SK-N-SH (cell line): Measurements from ENCODE around the gene TAB3. TPM values are rescaled to one million over a fixed set of nuclear protein-coding genes. Genes with fewer than 3 reads are reported as not detected.

Source experiments
- CTCF ChIA-PET: fragments of 300-600, 350-600 bp; formaldehyde crosslinking; extraction: SDS; loops from one replicate; lab custom pipeline; 2021; lab: Yijun Ruan, JAX
- POLR2A ChIA-PET: fragments of 350-600 bp; sonication (Branson Sonifier 250); formaldehyde crosslinking; extraction: SDS; loops from one replicate; lab custom pipeline; 2020; ENCODE audit warnings: antibody characterized with exemption, inconsistent platforms; lab: Yijun Ruan, JAX
- DNase-seq: peaks from one replicate; pipeline ENCODE4 v3.0.0; 2012
- H2AFZ ChIP-seq: fragments of 200-600 bp; sonication (generic); 2 replicates; pipeline ENCODE4 v1.8.1; 2016; ENCODE audit warnings: antibody characterized with exemption, mild to moderate bottlenecking, low read depth
- H3F3A ChIP-seq: fragments of 200-600 bp; sonication (generic); replicated peaks from 2 replicates; pipeline ENCODE3; 2016; ENCODE audit warnings: antibody characterized with exemption, mild to moderate bottlenecking; ENCODE audit not compliant: insufficient read depth
- H3K27ac ChIP-seq, 2 experiments: fragments of 200-500 bp in 1 of 2; fragments of 200-600 bp in 1 of 2; sonication (Bioruptor generic) in 1 of 2; sonication (generic), shearing (Covaris generic) in 1 of 2; 2 replicates each; pipeline versions ENCODE4 v1.5.1 to v1.6.1; 2014 to 2016; ENCODE audit warnings: low read depth in 2 of 2, inconsistent platforms in 1 of 2, low read length in 1 of 2, mild to moderate bottlenecking in 1 of 2, mixed read lengths in 1 of 2
- H3K27me3 ChIP-seq: fragments of 200-600 bp; sonication (generic), shearing (Covaris generic); 2 replicates; pipeline ENCODE4 v1.6.1; 2016; ENCODE audit warnings: mixed run types; ENCODE audit not compliant: insufficient read depth
- H3K36me3 ChIP-seq, 2 experiments: fragments of 200-500 bp in 1 of 2; fragments of 200-600 bp in 1 of 2; sonication (Bioruptor generic) in 1 of 2; sonication (generic) in 1 of 2; replicated peaks in 1 of 2; 2 replicates each; pipeline versions ENCODE3 to v1.5.1; 2014 to 2016; ENCODE audit warnings: low read length in 1 of 2, mild to moderate bottlenecking in 1 of 2; ENCODE audit not compliant: insufficient read depth in 2 of 2, control insufficient read depth in 1 of 2
- H3K4me1 ChIP-seq, 2 experiments: fragments of 200-500 bp in 1 of 2; fragments of 200-600 bp in 1 of 2; sonication (Bioruptor generic) in 1 of 2; sonication (generic), shearing (Covaris generic) in 1 of 2; 2 replicates each; pipeline versions ENCODE4 v1.5.1 to v1.6.1; 2014 to 2016; ENCODE audit warnings: low read depth in 1 of 2, low read length in 1 of 2, mixed run types in 1 of 2; ENCODE audit not compliant: insufficient read depth in 2 of 2, control insufficient read depth in 1 of 2
- H3K4me2 ChIP-seq: fragments of 200-600 bp; sonication (generic), shearing (Covaris generic); 2 replicates; pipeline ENCODE4 v1.6.1; 2017; ENCODE audit warnings: mixed run types
- H3K4me3 ChIP-seq, 2 experiments: fragments of 200-500 bp in 1 of 2; fragments of 200-600 bp in 1 of 2; sonication (Bioruptor generic) in 1 of 2; sonication (generic), shearing (Covaris generic) in 1 of 2; 2 replicates each; pipeline versions ENCODE4 v1.5.1 to v1.8.1; 2014 to 2016; ENCODE audit warnings: low read depth in 2 of 2, inconsistent platforms in 1 of 2, low read length in 1 of 2, mild to moderate bottlenecking in 1 of 2, mixed read lengths in 1 of 2, moderate library complexity in 1 of 2
- H3K79me2 ChIP-seq: fragments of 200-600 bp; sonication (generic); 2 replicates; pipeline ENCODE4 v1.8.1; 2017; ENCODE audit warnings: mild to moderate bottlenecking; ENCODE audit not compliant: insufficient read depth
- H3K9ac ChIP-seq: fragments of 200-600 bp; sonication (generic); 2 replicates; pipeline ENCODE4 v1.6.1; 2017; ENCODE audit warnings: mixed run types
- H3K9me2 ChIP-seq: fragments of 200-600 bp; sonication (generic); 2 replicates; pipeline ENCODE4 v1.6.1; 2017; ENCODE audit warnings: mixed run types
- H3K9me3 ChIP-seq: fragments of 200-600 bp; sonication (generic); 2 replicates; pipeline ENCODE4 v1.6.1; 2017; ENCODE audit warnings: mixed run types, mild to moderate bottlenecking, moderate library complexity
- H4K20me1 ChIP-seq: fragments of 200-600 bp; sonication (generic); 2 replicates; pipeline ENCODE4 v1.6.1; 2017; ENCODE audit warnings: mild to moderate bottlenecking, mixed run types; ENCODE audit not compliant: insufficient read depth
- CTCF ChIP-seq: fragments of 200-600 bp; sonication (generic); IDR thresholded peaks from 2 replicates; pipeline ENCODE4 v1.6.1; 2017; ENCODE audit warnings: antibody characterized with exemption, mild to moderate bottlenecking, moderate library complexity
- ELF1 ChIP-seq: IDR thresholded peaks from 2 replicates; pipeline ENCODE4 v1.4.0; 2012
- EP300 ChIP-seq, 2 experiments: IDR thresholded peaks; 2 replicates each; pipeline versions ENCODE4 v1.4.0 to v1.6.1; 2012; ENCODE audit warnings: borderline replicate concordance in 1 of 2, low read depth in 1 of 2, low read length in 1 of 2
- EZH2phosphoT487 ChIP-seq: fragments of 200-600 bp; sonication (generic); IDR thresholded peaks from 2 replicates; pipeline ENCODE4 v1.6.1; 2017; ENCODE audit warnings: low read depth, mixed run types, mild to moderate bottlenecking, antibody characterized with exemption, moderate library complexity, borderline replicate concordance
- FOSL2 ChIP-seq: IDR thresholded peaks from 2 replicates; pipeline ENCODE4 v1.4.0; 2012; ENCODE audit warnings: low read depth, mild to moderate bottlenecking, moderate library complexity, borderline replicate concordance
- FOXJ3 ChIP-seq: sonication (generic); formaldehyde crosslinking; IDR thresholded peaks from 2 replicates; pipeline ENCODE4 v1.5.1; 2020; ENCODE audit warnings: mild to moderate bottlenecking, missing genetic modification reagents
- FOXM1 ChIP-seq: IDR thresholded peaks from 2 replicates; pipeline ENCODE4 v1.4.0; 2012; ENCODE audit warnings: low read depth, mild to moderate bottlenecking
- GATA2 ChIP-seq: sonication (generic); formaldehyde crosslinking; IDR thresholded peaks from 2 replicates; pipeline ENCODE4 v1.5.0; 2020; ENCODE audit warnings: mild to moderate bottlenecking, missing genetic modification reagents
- JUND ChIP-seq: IDR thresholded peaks from 2 replicates; pipeline ENCODE4 v1.4.0; 2012
- MEF2A ChIP-seq: IDR thresholded peaks from 2 replicates; pipeline ENCODE4 v1.4.0; 2012; ENCODE audit warnings: low read depth, borderline replicate concordance
- MXI1 ChIP-seq: IDR thresholded peaks from 2 replicates; pipeline ENCODE4 v1.6.1; 2012; ENCODE audit warnings: mild to moderate bottlenecking, low read depth, low read length, improper control_type of control experiment
- NFIC ChIP-seq: IDR thresholded peaks from 2 replicates; pipeline ENCODE4 v1.4.0; 2012; ENCODE audit warnings: borderline replicate concordance
- POLR2AphosphoS5 ChIP-seq: IDR thresholded peaks from 2 replicates; pipeline ENCODE4 v1.6.1; 2012; ENCODE audit warnings: low read depth, low read length
- RCOR1 ChIP-seq: fragments of 150-350 bp; IDR thresholded peaks from 2 replicates; pipeline ENCODE4 v1.6.1; 2017; ENCODE audit warnings: antibody characterized with exemption, low read length
- RFX5 ChIP-seq: IDR thresholded peaks from 2 replicates; pipeline ENCODE4 v1.6.1; 2012; ENCODE audit warnings: mild to moderate bottlenecking, improper control_type of control experiment, low read length
- RXRA ChIP-seq: IDR thresholded peaks from 2 replicates; pipeline ENCODE4 v1.4.0; 2012; ENCODE audit warnings: low read depth, mild to moderate bottlenecking, borderline replicate concordance
- SIN3A ChIP-seq: IDR thresholded peaks from 2 replicates; pipeline ENCODE4 v1.6.1; 2012; ENCODE audit warnings: low read depth, mild to moderate bottlenecking, low read length, moderate library complexity, borderline replicate concordance
- TAF1 ChIP-seq: IDR thresholded peaks from 2 replicates; pipeline ENCODE4 v1.6.1; 2012; ENCODE audit warnings: low read depth, mild to moderate bottlenecking, low read length, moderate library complexity, borderline replicate concordance
- TCF12 ChIP-seq: IDR thresholded peaks from 2 replicates; pipeline ENCODE4 v1.4.0; 2012
- TEAD4 ChIP-seq: IDR thresholded peaks from 2 replicates; pipeline ENCODE4 v1.4.0; 2012; ENCODE audit warnings: mild to moderate bottlenecking, borderline replicate concordance; ENCODE audit not compliant: insufficient read depth
- USF2 ChIP-seq: fragments of 150-350 bp; IDR thresholded peaks from 2 replicates; pipeline ENCODE4 v1.6.1; 2017; ENCODE audit warnings: antibody characterized with exemption, low read length, low read depth, borderline replicate concordance
- WGBS: methylation state at CpG from one replicate; pipeline ENCODE4 v1.1.6; 2017; ENCODE audit warnings: low lambda C conversion rate; 5-methylcytosine and 5-hydroxymethylcytosine counted together
- polyA plus RNA-seq, 3 experiments: library from polyadenylated mRNA; depleted of rRNA; stranded (reverse); fragments of >200 nt; gene quantifications; 2 replicates each; pipeline ENCODE4 v1.2.3, GENCODE V29; 2012
- TF ChIP-seq, protein P1 (sequence below): IDR thresholded peaks from 2 replicates; pipeline ENCODE4 v1.4.0; 2012; ENCODE audit warnings: low read depth
- TF ChIP-seq, protein P2 (sequence below): fragments of 150-350 bp; IDR thresholded peaks from 2 replicates; pipeline ENCODE4 v1.6.1; 2016; ENCODE audit warnings: mild to moderate bottlenecking, low read depth, low read length

TAB3 gene
- polyA plus RNA-seq, 1 of the 3 experiments (the other 2 are of a cell fraction): 9.2 TPM

DNA sequence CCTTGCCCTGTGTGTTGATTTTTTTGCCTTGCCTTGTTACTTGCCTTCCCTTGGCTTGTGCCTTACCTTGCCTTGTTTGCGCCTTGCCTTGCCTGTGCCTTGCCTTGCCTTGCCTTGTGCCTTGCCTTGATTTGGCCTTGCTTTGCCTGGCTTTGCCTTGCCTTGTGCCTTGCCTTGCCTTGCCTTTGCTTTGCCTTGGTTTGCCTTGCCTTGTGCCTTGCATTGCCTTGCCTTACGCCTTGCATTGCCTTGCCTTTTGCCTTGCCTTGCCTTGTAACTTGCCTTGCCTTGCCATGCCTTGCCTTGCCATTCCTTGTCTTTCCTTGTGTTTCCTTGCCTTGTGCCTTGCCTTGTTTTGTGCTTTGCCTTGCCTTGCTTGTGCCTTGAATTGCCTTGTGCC is 94.6 kb downstream of the TAB3 start:
- Histone ChIP-seq H3K79me2 (no peaks in the 10 kb centered on the region), H3K9ac (no peak overlapping the region), H3K9me3 (no peaks in the 10 kb centered on the region), H3K9me2 (no peaks in the 10 kb centered on the region), H3K4me1 (no peaks in the 10 kb centered on the region), H3K36me3 (no peaks in the 10 kb centered on the region), H3F3A (no peaks in the 10 kb centered on the region), H3K27me3 (no peaks in the 10 kb centered on the region), H3K4me3 (no peak overlapping the region), H4K20me1 (no peaks in the 10 kb centered on the region), H2AFZ (no peak overlapping the region), H3K27ac (no peak overlapping the region), H3K4me2 (no peak overlapping the region)
- WGBS: 37% methylated on average over 2 of the region's 2 CpGs
- ChIA-PET CTCF (no interaction called here), POLR2A (no interaction called here)
- DNase-seq: no peak
- no peak for TF ChIP-seq EP300 (IDR thresholded peaks at IDR 0.05; ENCODE audit: borderline replicate concordance in 1 of 2, low read depth in 1 of 2, low read length in 1 of 2)
- TF ChIP-seq MEF2A: no peak
- no peak for TF ChIP-seq POLR2AphosphoS5
- TF ChIP-seq ELF1: no peak
- TF ChIP-seq TAF1: no peak
- no peak for TF ChIP-seq RXRA
- no peak for TF ChIP-seq NFIC

DNA sequence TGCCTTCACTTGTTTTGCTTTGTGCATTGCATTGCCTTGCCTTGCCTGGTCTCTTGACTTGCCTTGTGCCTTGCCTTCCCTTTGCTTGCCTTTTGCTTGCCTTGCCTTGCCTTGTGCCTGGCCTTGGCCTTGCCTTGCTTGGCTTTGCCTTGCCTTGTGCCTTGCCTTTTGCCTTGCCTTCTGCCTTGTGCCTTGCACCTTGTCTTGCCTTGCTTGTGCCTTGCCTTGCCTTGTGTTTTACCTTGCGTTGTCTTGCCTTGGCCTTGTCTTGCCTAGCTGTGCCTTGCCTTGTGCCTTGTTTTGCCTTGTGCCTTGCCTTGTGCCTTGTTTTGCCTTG is 95.3 kb downstream of the TAB3 start:
- Histone ChIP-seq H3K4me1 (no peaks in the 10 kb centered on the region), H3K27ac (no peak overlapping the region), H3K4me2 (no peak overlapping the region), H3F3A (no peaks in the 10 kb centered on the region), H4K20me1 (no peaks in the 10 kb centered on the region), H3K9ac (no peak overlapping the region), H3K4me3 (no peak overlapping the region), H3K27me3 (no peaks in the 10 kb centered on the region), H3K9me2 (no peaks in the 10 kb centered on the region), H3K9me3 (no peaks in the 10 kb centered on the region), H2AFZ (no peak overlapping the region), H3K79me2 (no peaks in the 10 kb centered on the region), H3K36me3 (no peaks in the 10 kb centered on the region)
- ChIA-PET CTCF (no interaction called here), POLR2A (no interaction called here)
- DNase-seq: no peak
- WGBS: 41% methylated on average over 1 of the region's 1 CpG
- TF ChIP-seq, protein P1, sequence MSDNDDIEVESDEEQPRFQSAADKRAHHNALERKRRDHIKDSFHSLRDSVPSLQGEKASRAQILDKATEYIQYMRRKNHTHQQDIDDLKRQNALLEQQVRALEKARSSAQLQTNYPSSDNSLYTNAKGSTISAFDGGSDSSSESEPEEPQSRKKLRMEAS: no peak
- no peak for TF ChIP-seq EZH2phosphoT487
- TF ChIP-seq SIN3A: no peak
- no peak for TF ChIP-seq EP300 (IDR thresholded peaks at IDR 0.05; ENCODE audit: borderline replicate concordance in 1 of 2, low read depth in 1 of 2, low read length in 1 of 2)
- no peak for TF ChIP-seq RFX5
- TF ChIP-seq, protein P2, sequence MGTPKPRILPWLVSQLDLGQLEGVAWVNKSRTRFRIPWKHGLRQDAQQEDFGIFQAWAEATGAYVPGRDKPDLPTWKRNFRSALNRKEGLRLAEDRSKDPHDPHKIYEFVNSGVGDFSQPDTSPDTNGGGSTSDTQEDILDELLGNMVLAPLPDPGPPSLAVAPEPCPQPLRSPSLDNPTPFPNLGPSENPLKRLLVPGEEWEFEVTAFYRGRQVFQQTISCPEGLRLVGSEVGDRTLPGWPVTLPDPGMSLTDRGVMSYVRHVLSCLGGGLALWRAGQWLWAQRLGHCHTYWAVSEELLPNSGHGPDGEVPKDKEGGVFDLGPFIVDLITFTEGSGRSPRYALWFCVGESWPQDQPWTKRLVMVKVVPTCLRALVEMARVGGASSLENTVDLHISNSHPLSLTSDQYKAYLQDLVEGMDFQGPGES: no peak
- TF ChIP-seq TEAD4: no peak
- TF ChIP-seq TAF1: no peak
- TF ChIP-seq TCF12: no peak
- no peak for TF ChIP-seq RCOR1
- no peak for TF ChIP-seq GATA2 (CRISPR knock-in tag)
- no peak for TF ChIP-seq POLR2AphosphoS5
- TF ChIP-seq CTCF: no peak
- no peak for TF ChIP-seq JUND
- no peak for TF ChIP-seq FOXM1
- no peak for TF ChIP-seq MXI1
- no peak for TF ChIP-seq RXRA
- no peak for TF ChIP-seq FOXJ3
- no peak for TF ChIP-seq USF2
- no peak for TF ChIP-seq FOSL2
